GM19043 (cell line): Measurements from ENCODE around the gene PYGB.

Experiments used
- ATAC-seq: cut with Tn5 transposase; IDR thresholded peaks from one replicate; pipeline ENCODE4 v1.9.1; 2021; ENCODE audit warnings: low read depth; ENCODE audit not compliant: unreplicated experiment

PYGB gene

GRCh38 chr20:25247956-25248785 is at the start of gene PYGB:
TSS of gene PYGB (plus strand) at chr20:25248085. CDS start at chr20:25248179, 94 bp downstream.
- ATAC-seq: peak; percentile 54

GRCh38 chr20:25198663-25199383 is 49.1 kb upstream of the PYGB start:
- no peak for ATAC-seq

GRCh38 chr20:25199473-25200260 is 48.2 kb upstream of the PYGB start:
- no peak for ATAC-seq

GRCh38 chr20:25203089-25203488 is 44.8 kb upstream of the PYGB start:
- ATAC-seq: no peak

DNA sequence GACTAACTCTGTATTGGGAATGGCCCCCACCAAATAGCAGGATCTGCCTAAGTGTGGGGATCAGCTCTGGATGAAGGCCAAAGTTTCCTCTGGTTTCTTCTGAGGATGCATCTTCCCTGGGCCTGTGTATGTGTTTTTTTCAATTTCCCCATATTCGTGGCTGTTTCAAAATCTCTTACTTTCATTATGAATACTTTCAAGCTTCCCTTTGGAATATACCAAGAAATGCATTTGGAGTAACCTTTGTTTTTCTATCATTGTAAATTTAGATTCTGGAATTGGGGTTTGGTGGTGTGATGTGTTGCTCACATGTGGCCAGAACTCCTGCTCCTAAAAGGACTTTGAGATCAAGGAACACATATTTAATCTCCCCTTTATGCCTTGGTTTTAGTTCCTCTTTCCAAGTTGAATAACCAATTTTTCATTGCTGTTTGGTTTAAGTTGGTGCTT is 44.0 kb upstream of the PYGB start:
- no peak for ATAC-seq

GRCh38 chr20:25204550-25205276 is 43.2 kb upstream of the PYGB start:
- no peak for ATAC-seq

DNA sequence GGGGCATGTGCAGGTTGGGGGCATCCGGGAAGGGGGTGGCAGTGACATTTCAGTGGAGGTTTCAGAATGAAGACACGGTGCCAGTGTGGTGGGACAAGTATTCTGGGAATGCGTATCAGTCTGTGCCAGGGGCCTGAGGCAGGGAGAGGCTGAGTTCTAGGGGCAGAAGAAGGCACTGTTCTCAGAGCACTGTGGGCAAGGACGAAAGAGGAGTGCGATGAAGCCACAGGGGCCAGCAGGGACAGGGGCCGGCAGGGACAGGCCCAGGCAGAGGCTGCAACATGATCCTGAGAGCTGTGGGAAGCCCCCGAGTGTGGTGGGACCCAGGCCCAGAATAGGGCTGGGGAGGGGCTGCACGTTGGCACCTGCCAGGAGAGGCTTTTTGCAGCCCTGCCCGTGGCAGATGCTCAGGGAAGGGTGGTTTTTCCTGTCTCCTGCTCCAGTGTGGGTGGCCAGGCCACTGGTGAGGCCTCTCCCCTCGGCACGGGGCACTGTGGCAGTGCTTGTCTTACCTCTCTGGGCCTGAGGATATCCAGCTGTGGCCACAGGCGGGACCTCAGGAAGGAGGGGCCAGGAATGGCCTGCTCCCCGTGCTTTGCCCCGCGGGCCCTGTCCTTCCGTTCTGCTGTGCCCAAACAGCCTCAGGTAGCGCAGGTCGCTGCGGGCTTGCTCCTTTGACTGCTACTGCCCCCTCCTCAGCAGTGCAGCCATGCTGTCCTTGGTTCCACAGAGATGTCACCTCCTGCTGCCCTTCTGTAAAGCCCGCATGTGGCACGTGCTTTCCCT is 42.4 kb upstream of the PYGB start:
- no peak for ATAC-seq

DNA sequence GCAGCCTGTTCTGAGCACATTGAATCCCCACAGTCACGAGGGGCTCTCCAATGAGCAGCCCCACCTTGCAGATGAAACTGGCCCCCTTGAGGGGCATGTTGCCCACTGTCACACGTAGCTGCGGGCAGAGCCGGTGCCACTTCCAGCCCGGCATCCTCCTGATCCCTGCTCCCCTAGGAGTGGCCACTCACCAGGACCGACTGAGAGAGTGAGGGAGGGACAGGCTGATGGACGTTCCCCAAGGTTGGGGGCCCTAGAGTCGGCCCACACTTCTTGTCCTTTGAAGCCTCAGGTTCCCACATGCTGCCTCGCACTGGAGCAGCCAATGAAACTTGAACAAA is 41.9 kb upstream of the PYGB start:
- no peak for ATAC-seq

DNA sequence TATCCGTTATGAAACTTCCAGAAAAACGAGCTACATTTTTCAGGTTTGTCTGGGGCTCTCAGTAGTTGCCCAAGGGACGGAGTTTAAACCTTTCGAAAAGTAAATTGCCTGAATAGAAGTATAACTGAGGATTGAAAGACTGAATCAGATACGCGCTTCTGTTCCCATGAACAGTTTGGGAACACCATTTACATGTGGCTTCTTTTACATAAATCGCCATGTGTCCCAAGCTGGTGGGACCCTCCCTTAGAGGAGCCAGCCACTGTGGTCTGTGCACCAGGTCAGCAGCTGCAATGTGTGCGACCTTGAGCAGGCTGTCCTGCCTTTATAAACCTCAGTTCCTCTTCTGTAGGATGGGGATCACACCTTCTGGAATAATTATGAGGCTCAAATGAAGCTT is 41.3 kb upstream of the PYGB start:
- ATAC-seq: no peak

DNA sequence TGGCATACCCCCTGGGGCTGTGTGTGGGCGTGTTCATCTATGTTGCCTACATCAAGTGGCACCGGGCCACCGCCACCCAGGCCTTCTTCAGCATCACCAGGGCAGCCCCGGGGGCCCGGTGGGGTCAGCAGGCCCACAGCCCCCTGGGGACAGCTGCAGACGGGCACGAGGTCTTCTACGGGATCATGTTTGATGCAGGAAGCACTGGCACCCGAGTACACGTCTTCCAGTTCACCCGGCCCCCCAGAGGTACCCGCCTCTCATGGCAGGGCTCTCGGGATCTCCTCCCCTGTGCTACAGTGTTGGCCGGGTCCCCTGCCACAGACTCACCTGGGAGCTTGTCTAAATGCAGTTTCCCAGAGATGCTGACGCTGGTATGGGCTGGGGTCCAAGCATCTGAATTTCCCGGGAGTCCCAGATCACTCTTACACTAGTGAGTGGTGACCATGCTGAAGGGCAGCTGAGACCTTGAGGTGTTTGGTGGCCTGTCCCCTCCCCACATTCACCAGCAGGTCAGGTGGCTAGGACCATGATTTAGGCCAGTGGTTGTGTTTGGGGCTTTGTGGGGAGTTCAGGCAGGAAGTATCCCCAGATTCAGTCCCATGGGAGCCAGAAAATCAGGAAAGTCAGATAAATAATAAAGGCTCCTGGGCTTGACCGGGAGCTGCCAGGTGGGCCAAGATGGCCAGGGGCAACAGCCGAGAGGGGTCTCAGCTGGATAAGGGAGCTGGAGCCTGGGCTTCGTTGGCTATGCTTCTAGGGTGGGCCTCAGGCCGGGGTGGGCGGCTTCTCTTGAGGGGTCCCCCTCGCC is 40.5 kb upstream of the PYGB start:
- no peak for ATAC-seq

DNA sequence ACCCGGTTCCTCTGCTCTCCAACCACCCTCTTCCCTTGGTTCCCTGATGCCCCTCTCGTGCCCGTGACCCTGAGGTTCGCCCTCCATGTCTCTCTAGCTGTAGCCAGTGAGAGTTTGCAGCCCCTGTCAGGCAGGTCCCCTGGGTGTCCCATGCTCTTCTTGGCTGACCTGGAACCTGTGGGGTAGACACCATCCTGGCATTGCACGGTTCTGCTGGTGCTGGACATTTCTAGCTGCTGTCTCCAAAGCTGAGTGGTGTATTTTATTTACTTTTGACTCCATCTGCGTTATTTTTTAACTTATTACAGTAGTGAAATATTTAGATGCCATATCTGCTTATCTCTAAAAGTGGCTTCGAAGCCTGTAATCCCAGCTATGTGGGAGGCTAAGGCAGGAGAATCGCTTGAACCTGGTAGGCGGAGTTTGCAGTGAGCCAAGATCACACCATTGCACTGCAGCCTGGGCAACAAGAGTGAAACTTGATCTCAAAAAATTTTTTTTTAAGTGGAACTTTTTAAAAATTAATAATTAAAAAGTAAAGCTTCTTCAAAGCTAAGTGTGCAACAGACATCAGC is 39.8 kb upstream of the PYGB start:
- no peak for ATAC-seq

- ATAC-seq: no peak
Observed at GRCh38 chr20:25209400-25209799, 38.5 kb upstream of the PYGB start.

DNA sequence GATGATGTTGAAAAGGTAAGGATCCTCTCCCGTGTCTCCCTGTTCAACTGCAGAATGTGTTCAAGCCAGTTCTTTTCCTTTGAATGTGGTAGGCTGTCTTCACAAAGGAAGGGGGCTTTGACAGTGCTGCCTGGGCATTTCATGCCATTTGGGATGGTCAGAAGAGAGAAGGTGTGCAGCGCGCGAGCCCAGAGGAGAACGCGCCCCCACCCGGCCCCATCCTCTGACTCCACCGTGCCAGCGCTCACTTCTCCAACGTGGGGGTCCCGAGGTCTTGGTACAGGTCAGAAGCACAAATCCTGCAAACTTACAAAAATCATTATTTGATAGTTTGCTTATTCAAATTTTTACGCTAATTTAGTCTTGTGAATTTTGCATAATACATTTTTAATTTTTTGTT is 38.0 kb upstream of the PYGB start:
- no peak for ATAC-seq

- ATAC-seq: no peak
Observed at GRCh38 chr20:25211273-25211672, 36.6 kb upstream of the PYGB start.

DNA sequence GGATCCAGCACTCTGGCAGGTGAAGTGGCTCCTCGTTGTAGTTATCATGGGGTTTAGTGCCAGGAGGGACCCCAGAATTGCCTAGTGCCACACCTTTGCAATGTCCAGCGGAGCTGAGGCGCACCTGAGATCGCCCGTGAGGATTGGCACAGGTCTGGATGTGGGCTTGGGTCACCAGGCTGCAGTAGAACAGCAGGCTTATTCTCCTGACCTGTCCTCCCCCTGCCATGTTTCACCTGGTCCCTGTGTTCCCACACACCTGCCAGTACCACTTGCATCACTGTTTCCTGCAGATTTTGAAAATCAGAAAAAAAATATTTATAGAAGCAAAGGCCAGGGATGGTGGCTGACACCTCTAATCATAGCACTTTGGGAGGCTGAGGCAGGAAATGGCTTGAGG is 35.6 kb upstream of the PYGB start:
- ATAC-seq: no peak

DNA sequence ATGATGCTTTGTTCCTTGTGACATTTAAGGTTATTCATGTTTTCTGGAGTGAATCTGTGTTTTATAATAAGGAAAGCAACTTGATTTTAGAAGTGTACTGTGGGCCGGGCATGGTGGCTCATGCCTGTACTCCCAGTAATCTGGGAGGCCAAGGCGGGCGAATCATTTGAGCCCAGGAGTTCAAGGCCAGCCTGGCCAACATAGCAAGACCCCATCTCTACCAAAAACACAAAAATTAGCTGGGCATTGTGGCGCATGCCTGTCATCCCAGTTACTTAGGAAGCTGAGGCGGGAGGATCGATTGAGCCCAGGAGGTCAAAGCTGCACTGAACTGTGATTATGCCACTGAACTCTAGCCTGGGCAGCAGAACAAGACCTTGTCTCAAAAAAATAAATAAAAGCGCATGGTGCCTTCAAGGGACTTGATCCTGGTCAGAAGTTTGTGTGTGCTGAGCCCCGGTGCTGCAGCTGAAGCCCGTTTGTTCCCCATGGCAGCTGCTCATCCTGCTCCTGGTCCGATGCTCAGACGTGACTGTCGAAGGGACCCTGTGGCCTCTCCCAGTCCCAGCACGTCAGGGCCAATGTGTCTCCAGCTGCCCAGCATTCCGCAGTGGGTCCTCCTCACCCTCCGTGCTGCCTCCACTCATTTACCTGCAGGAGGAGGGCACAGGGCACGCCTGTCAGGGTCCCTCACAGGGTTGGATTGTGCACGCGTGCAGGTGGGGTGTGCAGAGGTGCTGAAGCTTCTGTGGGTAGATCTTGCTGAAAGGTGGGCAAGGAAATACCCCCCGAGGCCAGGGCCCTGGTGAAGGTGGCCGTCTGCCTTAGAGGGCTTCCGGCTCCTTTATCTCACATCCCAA is 34.1 kb upstream of the PYGB start:
- no peak for ATAC-seq

DNA sequence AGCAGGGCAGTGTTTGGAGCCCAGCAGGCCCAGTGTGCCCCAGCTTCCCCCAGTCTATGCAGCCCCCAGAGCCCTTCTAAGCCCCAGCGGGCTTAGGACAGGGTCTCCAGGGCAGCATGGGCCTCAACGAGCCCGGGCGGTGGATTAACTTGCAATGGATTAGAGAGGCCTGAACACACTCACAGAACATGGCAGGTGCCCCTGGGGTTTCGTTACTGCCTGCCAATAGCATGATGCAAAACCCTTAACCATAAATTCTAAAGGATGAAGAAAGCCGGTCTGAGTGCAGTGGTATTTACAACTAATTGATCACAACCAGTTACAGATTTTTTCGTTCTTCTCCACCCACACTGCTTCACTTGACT is 33.5 kb upstream of the PYGB start:
- ATAC-seq: no peak

GRCh38 chr20:25214819-25215218 is 33.1 kb upstream of the PYGB start:
- ATAC-seq: no peak
